GM12891 (cell line): ENCODE data around the gene C1orf159.

Experiments
- POLR2A ChIP-seq: IDR thresholded peaks from 2 replicates; pipeline ENCODE4 v1.6.1; 2011; ENCODE audit warnings: low read depth, low read length, control low read depth
- POU2F2 ChIP-seq: IDR thresholded peaks from 2 replicates; pipeline ENCODE4 v1.6.1; 2011; ENCODE audit warnings: low read depth, mild to moderate bottlenecking, control low read depth, low read length, moderate library complexity
- SPI1 ChIP-seq: IDR thresholded peaks from 2 replicates; pipeline ENCODE4 v1.6.1; 2011; ENCODE audit warnings: low read depth, low read length, control low read depth
- TAF1 ChIP-seq: IDR thresholded peaks from 2 replicates; pipeline ENCODE4 v1.6.1; 2011; ENCODE audit warnings: low read depth, low read length, control low read depth

DNA sequence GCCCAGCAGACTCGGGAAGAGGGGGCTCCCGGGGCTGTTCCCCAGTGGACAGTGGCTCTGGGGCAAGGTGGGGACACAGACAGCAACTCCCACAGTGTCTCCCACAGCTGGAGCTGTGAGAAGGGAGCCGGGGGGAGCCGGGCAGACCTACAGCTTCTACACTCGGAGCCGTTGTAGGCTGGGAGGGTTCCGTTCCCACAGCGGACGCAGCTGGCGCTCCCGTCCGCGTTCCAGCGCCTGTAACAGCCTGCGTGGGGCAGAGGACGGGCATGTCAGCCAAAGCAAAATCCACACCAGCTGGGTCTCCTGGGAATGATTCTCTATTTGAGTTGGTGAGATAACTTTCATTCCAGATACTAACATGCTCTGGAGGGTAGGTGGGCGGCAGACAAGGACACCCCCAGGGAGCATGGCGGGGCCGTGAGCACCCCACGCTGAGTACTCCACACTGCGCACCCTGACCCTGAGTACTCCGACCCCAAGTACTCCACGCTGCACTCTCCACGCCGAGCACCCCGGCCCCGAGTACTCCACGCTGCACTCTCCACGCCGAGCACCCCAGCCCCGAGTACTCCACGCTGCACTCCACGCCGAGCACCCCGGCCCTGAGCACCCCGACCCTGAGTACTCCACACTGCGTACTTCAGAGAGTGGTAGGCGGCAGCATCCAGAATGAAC is 28.4 kb downstream of the C1orf159 start:
- TF ChIP-seq POLR2A: no peak
- TF ChIP-seq SPI1: no peak
- no peak for TF ChIP-seq TAF1
- no peak for TF ChIP-seq POU2F2
